Glomerular endothelial cell (primary cell): Measurements from ENCODE around the gene SCTR. TPM values are rescaled to one million over a fixed set of nuclear protein-coding genes. Genes with fewer than 3 reads are reported as not detected.
"Not testable (repeated sequence)": the region's sequence is repeated elsewhere in the genome, so short reads cannot be mapped to it uniquely, and the experiment has no call there.

ENCODE experiments used
- DNase-seq: peaks from one replicate; pipeline ENCODE4 v3.0.0-alpha.2; 2011; ENCODE audit warnings: low read depth, low spot score; ENCODE audit errors: extremely low read depth
- total RNA-seq: library from RNA; depleted of rRNA; stranded (reverse); fragments of >200 nt; gene quantifications from 2 replicates; pipeline ENCODE4 v1.2.3, GENCODE V29; 2015

The SCTR gene
- total RNA-seq, 1 donor from 2014 or later, result not detected

- DNase-seq, result no peak
These were observed 105.2 kb downstream of the SCTR start for GRCh38 chr2:119419065-119419464.

- DNase-seq, result no peak
These were observed 106.4 kb downstream of the SCTR start for GRCh38 chr2:119417908-119418307.

GRCh38 chr2:119416299-119416923 lies 107.9 kb downstream of the SCTR start:
- DNase-seq, result no peak

- no peak for DNase-seq
These were observed 108.7 kb downstream of the SCTR start for GRCh38 chr2:119415630-119416029.

- DNase-seq, result no peak
These were observed 109.4 kb downstream of the SCTR start for GRCh38 chr2:119414894-119415293.

GRCh38 chr2:119409506-119409905 lies 114.8 kb downstream of the SCTR start:
- DNase-seq, result no peak

GRCh38 chr2:119408221-119408619 lies 116.1 kb downstream of the SCTR start:
- DNase-seq, result no peak

GRCh38 chr2:119407430-119408220 lies 116.7 kb downstream of the SCTR start:
- peak; percentile 48 for DNase-seq

GRCh38 chr2:119405151-119405550 lies 119.1 kb downstream of the SCTR start:
- no peak for DNase-seq

GRCh38 chr2:119403618-119404017 lies 120.7 kb downstream of the SCTR start:
- not testable (repeated sequence) for DNase-seq

GRCh38 chr2:119402645-119403560 lies 121.4 kb downstream of the SCTR start:
- DNase-seq, result no peak

GRCh38 chr2:119402106-119402505 lies 122.2 kb downstream of the SCTR start:
- DNase-seq, result no peak

GRCh38 chr2:119397196-119397595 lies 127.1 kb downstream of the SCTR start:
- DNase-seq, result no peak

GRCh38 chr2:119393971-119394748 lies 130.1 kb downstream of the SCTR start:
- DNase-seq, result no peak

Other genes starting within 250 kb of the SCTR start
- gene C2orf76, start 157.6 kb downstream of the SCTR start, total RNA-seq, result 7.1 and 13.4 TPM in 2 replicates
- 162 and 202 TPM in 2 replicates for gene DBI, start 157.5 kb downstream of the SCTR start, total RNA-seq
- gene TMEM37, start 92.6 kb downstream of the SCTR start, total RNA-seq, result 2.2 and 5.5 TPM in 2 replicates
- gene CFAP221, start 20.0 kb upstream of the SCTR start, total RNA-seq, result 1.1 and 3.1 TPM in 2 replicates
- gene TMEM177, start 154.7 kb upstream of the SCTR start, total RNA-seq, result 12.3 and 15.9 TPM in 2 replicates
- gene PTPN4, start 235.4 kb upstream of the SCTR start, total RNA-seq, result 43.6 and 46.9 TPM in 2 replicates